CD4-positive, alpha-beta T cell treated with Interleukin-15 for 1 hour (primary cell): ENCODE data around the gene CXCL12.

Experiments
- DNase-seq: peaks from one replicate; pipeline ENCODE4 v3.0.0-alpha.2; 2020

The CXCL12 gene

GRCh38 chr10:44327461-44327860 is 57.4 kb downstream of the CXCL12 start:
- no peak for DNase-seq
